Body of pancreas (tissue), 4 donors: ENCODE measurements around the gene EMP3. TPM values are rescaled to one million over a fixed set of nuclear protein-coding genes. Genes with fewer than 3 reads are reported as not detected.

Experiments used
- ATAC-seq: fragments of 150-250 bp; one replicate; pipeline ENCODE4 v1.9.1; 2016
- DNase-seq, 4 donors: peaks; one replicate each; pipeline ENCODE4 v3.0.0-alpha.2; 2019
- H3K27ac ChIP-seq, 4 donors: fragments of 200-600 bp; sonication (generic); 1 replicate in 3 of 4; 2 replicates in 1 of 4; pipeline versions ENCODE4 v1.5.1 to v1.6.1; 2016 to 2019; ENCODE audit warnings: mild to moderate bottlenecking in 1 of 4, mixed read lengths in 1 of 4, moderate library complexity in 1 of 4
- H3K27me3 ChIP-seq, 2 donors: fragments of 200-600 bp; sonication (generic); one replicate each; pipeline ENCODE4 v1.6.0; 2016; ENCODE audit warnings: mild to moderate bottlenecking in 1 of 2
- H3K36me3 ChIP-seq, 2 donors: fragments of 200-600 bp; sonication (generic); replicated peaks in 1 of 2; 2 replicates each; pipeline ENCODE4 v1.5.1; 2016; ENCODE audit warnings: low read depth in 2 of 2; ENCODE audit not compliant: insufficient read depth in 1 of 2
- H3K4me1 ChIP-seq: fragments of 200-600 bp; sonication (generic); one replicate; pipeline ENCODE4 v1.6.0; 2016
- H3K4me3 ChIP-seq, 2 donors: fragments of 200-600 bp; sonication (generic); 1 replicate in 1 of 2; 2 replicates in 1 of 2; pipeline ENCODE4 v1.5.1; 2016 to 2019
- H3K9me3 ChIP-seq, 3 donors: fragments of 200-600 bp; sonication (generic); 1 replicate in 2 of 3; 2 replicates in 1 of 3; pipeline ENCODE4 v1.5.1; 2016
- POLR2A ChIP-seq, 3 donors: fragments of 450-650 bp; IDR thresholded peaks; one replicate each; pipeline ENCODE4 v1.6.1; 2016; ENCODE audit warnings: antibody characterized with exemption in 3 of 3, mild to moderate bottlenecking in 2 of 3
- whole genome bisulfite sequencing, 2 donors: methylation state at CpG; one replicate each; pipeline ENCODE4 v1.1.5; 2017; 5-methylcytosine and 5-hydroxymethylcytosine counted together
- intact Hi-C: fragments of 100-400 bp; cut with DNase I; formaldehyde crosslinking; loops from one replicate; pipeline ENCODE4 v1.15.1; 2023
- total RNA-seq, 2 donors: library from RNA; depleted of rRNA; stranded (reverse); fragments of >200 nt; gene quantifications; one replicate each; pipeline ENCODE4 v1.1.0, GENCODE V29; 2016
- TF ChIP-seq, protein P1 (sequence below), 7 experiments: fragments of 450-650 bp in 4 of 7; fragments of 200-600 bp in 3 of 7; sonication (generic) in 3 of 7; IDR thresholded peaks; one replicate each; pipeline ENCODE4 v1.5.1; 2016 to 2019; ENCODE audit warnings: antibody characterized with exemption in 7 of 7

The EMP3 gene
- total RNA-seq, 2 donors from 2014 or later = 2.6 to 7.0 TPM

DNA sequence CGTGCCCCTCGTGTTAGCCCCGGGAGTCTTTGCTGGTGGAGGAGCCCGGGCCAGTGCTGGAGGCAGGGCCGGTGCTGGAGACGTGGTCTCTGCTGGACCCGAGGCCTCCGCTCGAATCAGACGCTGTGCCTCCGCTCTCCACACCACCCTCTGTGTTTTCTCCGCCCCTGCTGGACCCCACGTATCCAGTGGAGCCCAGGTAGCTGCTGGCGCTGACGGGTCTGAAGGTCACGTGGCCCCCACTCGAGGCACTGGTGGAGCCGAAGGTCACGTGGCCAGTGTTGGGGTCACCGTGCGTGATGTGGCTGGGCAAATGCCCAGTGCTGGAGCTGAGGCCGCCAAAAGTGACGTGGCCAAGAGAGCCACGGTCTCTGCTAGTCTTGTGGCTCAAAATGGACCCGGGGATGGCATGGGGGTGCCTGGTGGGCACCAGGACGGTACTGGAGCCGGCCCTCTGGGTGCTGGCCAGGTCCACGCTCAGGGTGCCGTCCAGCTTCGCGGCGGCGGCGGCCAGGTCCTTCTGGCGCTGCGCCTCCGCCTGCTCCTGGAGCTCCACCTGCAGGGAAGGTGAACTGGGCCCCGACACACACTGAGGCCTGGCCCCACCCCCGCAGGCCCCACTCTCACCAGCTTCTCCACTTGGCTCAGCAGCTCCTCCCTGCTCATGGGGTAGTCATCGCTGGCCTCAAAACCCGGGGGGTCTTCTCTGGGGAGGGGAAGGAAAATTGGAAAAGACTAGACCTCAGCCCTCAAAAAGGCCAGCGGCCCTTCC lies 28.2 kb upstream of the EMP3 start:
- WGBS, 2 donors = 74 to 78% methylated on average over 10 to 37 of the region's 42 CpGs
- Histone ChIP-seq H3K36me3 (no peaks in the 10 kb centered on the region), H3K4me1 (no peaks in the 10 kb centered on the region), H3K27me3 (no peaks in the 10 kb centered on the region), H3K4me3 (no peak overlapping the region), H3K9me3 (no peaks in the 10 kb centered on the region), H3K27ac (no peak overlapping the region)
- TF ChIP-seq POLR2A (IDR thresholded peaks at IDR 0.05) = no peak
- TF ChIP-seq, protein P1, sequence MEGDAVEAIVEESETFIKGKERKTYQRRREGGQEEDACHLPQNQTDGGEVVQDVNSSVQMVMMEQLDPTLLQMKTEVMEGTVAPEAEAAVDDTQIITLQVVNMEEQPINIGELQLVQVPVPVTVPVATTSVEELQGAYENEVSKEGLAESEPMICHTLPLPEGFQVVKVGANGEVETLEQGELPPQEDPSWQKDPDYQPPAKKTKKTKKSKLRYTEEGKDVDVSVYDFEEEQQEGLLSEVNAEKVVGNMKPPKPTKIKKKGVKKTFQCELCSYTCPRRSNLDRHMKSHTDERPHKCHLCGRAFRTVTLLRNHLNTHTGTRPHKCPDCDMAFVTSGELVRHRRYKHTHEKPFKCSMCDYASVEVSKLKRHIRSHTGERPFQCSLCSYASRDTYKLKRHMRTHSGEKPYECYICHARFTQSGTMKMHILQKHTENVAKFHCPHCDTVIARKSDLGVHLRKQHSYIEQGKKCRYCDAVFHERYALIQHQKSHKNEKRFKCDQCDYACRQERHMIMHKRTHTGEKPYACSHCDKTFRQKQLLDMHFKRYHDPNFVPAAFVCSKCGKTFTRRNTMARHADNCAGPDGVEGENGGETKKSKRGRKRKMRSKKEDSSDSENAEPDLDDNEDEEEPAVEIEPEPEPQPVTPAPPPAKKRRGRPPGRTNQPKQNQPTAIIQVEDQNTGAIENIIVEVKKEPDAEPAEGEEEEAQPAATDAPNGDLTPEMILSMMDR (IDR thresholded peaks at IDR 0.05) = no peak
- intact Hi-C loops = no loop called here
- ATAC-seq (no peak), DNase-seq (no peak)

DNA sequence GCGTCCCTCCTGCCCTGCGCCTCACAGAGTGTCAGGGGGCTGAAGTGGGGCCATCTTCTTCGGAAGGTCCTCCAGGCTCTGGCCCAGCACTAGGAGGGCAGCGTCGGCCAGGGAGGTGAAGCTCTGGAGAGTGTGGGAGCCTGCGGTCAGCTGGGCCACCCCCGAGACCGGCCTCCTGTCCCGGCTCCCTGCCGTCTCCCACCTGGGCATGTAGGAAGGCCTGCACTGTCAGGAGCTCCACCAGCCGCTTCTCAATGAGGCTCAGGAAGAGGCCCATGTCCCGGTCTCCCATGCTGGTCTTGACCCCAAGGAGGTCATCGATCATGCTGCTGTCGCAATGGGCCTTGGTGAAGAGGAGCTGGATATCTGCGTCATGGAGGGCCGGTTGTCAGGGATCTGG lies 27.4 kb upstream of the EMP3 start:
- ATAC-seq (no peak), DNase-seq (no peak)
- Histone ChIP-seq H3K27me3 (no peaks in the 10 kb centered on the region), H3K4me3 (no peak overlapping the region), H3K9me3 (no peaks in the 10 kb centered on the region), H3K27ac (no peak overlapping the region), H3K36me3 (no peaks in the 10 kb centered on the region), H3K4me1 (no peaks in the 10 kb centered on the region)
- WGBS, 2 donors = 85 to 87% methylated on average over 5 to 16 of the region's 16 CpGs
- intact Hi-C loops = no loop called here
- TF ChIP-seq, protein P1 (IDR thresholded peaks at IDR 0.05) = no peak
- no peak for TF ChIP-seq POLR2A (IDR thresholded peaks at IDR 0.05)

DNA sequence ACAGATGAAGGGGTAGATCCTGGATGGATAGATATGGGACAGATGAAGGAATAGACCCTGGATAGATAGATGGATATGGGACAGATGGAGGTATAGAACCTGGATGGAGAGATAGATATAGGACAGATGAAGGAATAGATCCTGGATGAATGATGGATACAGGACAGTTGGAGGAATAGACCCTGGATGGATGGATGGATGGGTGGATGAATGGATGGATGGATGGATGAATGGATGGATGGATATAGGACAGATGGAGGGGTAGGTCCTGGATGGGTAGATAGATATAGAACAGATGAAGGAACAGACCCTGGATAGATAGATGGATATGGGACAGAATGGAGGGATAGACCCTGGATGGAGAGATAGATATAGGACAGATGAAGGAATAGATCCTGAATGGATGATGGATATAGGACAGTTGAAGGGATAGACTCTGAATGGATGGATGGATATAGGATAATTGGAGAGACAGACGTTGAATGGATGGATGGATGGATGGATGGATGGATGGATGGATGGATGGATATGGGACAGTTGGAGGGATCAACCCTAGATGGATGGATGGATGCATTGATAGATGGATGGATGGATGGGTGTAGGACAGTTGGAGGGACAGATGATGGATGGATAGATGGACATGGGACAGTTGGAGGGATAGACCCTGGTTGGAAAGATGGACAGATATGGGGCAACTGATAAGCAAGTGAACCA lies 23.3 kb upstream of the EMP3 start:
- no peak for DNase-seq
- ATAC-seq = no peak
- H3K36me3 ChIP-seq = no peaks in the 10 kb centered on the region
- H3K27ac ChIP-seq = no peak overlapping the region
- TF ChIP-seq, protein P1 (IDR thresholded peaks at IDR 0.05) = no peak
- TF ChIP-seq POLR2A (IDR thresholded peaks at IDR 0.05) = no peak
- WGBS, 2 donors = 44 to 88% methylated on average over 1 of the region's 1 CpG
- no peaks in the 10 kb centered on the region for H3K4me1 ChIP-seq
- H3K27me3 ChIP-seq = no peaks in the 10 kb centered on the region
- no peaks in the 10 kb centered on the region for H3K9me3 ChIP-seq
- H3K4me3 ChIP-seq = no peak overlapping the region
- intact Hi-C loops = no loop called here

DNA sequence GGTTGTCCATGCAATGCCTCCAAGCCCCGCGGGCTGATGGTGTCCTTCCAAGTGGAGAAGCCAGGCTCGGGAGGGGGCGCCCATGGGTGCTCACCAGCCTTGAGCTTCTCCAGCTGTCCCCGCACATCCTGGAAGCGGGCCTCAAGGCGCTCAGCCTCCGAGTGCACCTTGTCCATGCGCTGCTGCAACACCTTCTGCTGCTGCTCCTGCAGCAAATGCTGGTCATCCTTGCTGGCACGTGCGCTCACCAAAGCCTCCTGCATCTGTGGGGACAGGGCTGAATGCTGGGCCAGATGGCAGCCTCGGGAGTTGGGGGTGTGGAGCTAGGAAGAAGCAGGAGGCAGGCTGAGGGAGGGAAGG lies 22.8 kb upstream of the EMP3 start:
- DNase-seq (no peak), ATAC-seq (no peak)
- TF ChIP-seq, protein P1 (IDR thresholded peaks at IDR 0.05) = no peak
- TF ChIP-seq POLR2A (IDR thresholded peaks at IDR 0.05) = no peak
- Histone ChIP-seq H3K9me3 (no peaks in the 10 kb centered on the region), H3K27ac (no peak overlapping the region), H3K27me3 (no peaks in the 10 kb centered on the region), H3K4me3 (no peak overlapping the region), H3K4me1 (no peaks in the 10 kb centered on the region), H3K36me3 (no peaks in the 10 kb centered on the region)
- intact Hi-C loops = no loop called here
- 80 to 86% methylated on average over 11 to 12 of the region's 12 CpGs for WGBS, 2 donors
